GM18951 (cell line): ENCODE measurements around the gene CCDC197.

Source experiments
- POLR2A ChIP-seq: IDR thresholded peaks from 4 replicates; pipeline ENCODE4 v1.6.1; 2011; ENCODE audit warnings: mild to moderate bottlenecking; ENCODE audit not compliant: insufficient read length, insufficient read depth; ENCODE audit errors: extremely low read depth
- in situ Hi-C: fragments of 300-500 bp; cut with MboI; formaldehyde crosslinking; loops from one replicate; pipeline ENCODE4 v1.12.0; 2022; ENCODE audit warnings: low sequenced_read_pairs, mixed read lengths, inconsistent platforms; ENCODE audit not compliant: unreplicated experiment

CCDC197 gene

DNA sequence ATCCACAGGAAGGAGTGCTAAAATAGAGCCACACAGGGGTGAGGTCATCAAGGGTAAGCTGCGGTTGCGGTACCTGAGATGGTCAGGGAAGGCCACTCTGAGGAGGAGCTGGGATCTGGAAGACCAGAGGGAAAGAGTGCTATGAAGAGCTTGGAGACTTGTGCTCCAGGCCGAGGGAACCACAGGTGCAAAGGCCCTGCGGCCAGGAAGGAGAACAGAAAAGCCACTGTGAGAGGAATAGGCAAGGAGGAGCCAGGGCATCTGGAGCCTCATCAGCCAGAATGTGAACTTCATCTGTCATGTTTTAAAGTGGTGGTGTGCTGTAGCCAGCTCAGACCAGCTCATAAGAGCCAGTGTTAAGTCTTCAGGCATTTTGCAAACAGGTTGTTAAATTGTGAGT lies 5.5 kb upstream of the CCDC197 start:
- no peak for TF ChIP-seq POLR2A
- in situ Hi-C loops, result loop anchor here (5.0 kb wide), 1 partner anchor 49 kb away; no protein-coding TSS in a partner anchor

DNA sequence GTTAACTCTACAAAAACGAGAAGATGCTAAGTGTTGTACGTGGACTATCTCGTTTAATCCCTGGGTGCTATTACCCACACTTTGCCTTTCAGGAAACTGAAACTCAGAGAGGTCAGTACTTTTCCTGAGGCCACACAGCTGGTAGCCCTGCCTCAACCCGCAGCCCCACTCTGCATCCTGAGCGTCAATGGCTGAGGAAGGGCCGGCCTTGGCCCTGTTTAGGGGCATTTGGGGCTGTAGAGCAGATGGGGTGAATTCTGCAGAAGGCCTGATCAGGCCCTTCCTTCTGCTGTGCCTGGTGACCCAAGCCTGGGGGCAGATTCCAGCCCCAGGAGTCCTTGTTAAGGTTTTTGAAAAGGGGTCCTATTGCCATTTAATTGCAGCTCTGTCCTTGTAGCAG lies 3.7 kb upstream of the CCDC197 start:
- TF ChIP-seq POLR2A, result no peak
- in situ Hi-C loops, result loop anchor here (5.0 kb wide), 1 partner anchor 51 kb away; no protein-coding TSS in a partner anchor

DNA sequence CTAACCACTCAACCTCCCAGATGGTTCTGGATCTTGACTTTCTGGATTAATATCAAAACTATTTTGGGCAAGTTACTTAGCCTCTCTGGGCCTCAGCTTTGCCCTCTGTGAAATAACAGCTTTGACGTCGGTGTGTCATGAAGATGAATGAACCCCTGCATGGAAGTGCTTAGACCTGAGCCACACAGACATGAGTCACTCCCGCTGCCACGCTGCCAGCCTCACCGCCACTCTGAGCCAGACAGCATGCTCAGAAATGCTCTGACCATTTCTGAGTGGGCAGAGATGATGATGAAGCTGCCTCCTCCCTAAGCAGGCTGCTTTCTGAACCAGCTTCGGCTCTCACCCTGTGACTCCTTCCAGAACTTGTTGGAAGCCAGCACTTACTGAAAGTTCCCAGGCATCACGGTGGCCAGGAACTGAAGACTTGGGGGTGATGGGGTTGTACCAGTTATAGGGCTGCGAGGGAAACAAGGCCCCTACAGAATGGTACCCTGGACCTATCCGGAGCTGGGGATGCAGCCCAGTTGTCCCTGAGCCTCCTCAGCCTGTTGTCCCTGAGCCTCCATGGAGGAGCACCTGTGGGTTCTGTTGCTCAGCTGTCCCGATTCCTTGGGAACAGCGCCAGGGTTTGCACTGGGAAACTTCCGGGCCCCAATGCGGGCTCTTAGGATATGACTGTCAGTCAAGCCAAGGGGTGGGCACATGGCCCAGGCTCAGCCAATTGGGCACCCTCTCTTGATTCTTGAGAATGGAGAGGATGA lies 2.0 kb upstream of the CCDC197 start:
- no peak for TF ChIP-seq POLR2A
- in situ Hi-C loops, result loop anchor here (5.0 kb wide), 1 partner anchor 53 kb away; no protein-coding TSS in a partner anchor

DNA sequence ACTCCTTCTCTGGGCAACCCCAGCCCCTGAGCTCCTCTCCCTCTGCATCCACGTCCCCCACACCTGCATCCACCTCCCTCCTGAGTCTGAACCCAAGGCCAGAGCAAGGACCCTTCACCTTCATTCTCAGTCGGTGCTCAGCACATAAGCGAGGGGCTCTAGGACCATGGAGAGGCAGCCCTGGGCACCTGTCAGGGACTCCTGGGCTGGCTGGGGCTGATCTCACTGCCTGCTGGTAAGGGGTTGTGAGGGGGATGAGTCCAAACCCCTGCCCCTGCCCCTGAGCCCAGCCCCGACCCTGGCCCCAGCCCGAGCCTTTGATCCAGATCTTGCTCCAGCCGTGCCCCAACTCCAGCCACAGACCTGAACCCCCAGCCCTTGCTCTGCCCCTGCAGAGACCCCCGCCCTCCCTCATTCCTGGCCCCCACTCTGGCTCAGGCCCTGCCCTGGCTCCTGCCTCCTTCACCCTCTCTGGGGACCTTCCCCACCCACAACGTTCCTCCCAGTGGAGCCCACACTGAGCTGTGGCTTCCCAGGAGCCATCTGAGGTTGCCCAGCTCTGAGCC lies 888 bp upstream of the CCDC197 start:
- TF ChIP-seq POLR2A, result no peak
- in situ Hi-C loops, result no loop called here

DNA sequence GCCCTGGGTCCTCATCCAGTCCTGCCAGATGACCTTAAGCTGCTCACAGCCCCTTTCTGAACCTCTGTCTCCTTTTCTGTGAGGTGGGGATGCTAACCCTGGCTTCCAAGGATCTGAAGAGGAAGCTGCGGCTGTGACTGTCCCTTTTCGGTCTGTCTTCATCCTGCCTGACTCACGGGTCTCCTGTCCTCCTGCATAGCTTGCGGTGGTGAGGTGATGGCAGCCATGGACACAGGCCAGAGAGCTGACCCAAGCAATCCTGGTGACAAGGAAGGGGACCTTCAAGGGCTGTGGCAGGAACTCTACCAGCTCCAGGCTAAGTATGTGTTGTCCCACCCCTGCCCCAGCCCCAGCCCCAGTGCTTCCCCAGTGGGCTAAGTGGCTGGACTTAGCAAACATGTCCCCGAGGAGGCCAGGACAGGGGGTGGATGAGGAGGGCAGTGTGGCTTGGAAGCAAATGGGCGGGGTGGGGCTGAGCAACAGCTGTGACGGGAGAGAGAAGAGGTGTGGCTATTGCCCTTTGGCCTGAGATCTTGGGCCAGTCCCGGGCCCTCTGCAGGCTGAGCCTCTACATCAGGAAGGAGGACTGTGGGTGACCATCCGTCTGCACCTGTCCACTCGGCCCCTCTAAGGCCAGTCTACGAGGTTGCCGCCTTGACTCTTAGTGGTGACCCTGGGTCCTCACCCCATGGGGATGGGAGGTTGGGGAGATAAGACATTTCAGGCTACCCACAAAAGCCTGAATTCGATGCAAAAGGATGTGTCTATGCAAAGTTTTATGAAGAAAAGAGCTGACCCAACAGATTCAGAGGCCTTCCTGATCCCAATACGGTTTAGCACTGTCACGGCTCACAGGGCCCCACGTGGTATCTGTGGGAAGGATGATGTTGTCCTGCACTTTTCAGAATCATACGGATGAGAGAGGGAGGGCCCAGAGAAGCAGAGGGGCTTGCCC lies 1.1 kb downstream of the CCDC197 start:
- in situ Hi-C loops, result no loop called here
- no peak for TF ChIP-seq POLR2A

DNA sequence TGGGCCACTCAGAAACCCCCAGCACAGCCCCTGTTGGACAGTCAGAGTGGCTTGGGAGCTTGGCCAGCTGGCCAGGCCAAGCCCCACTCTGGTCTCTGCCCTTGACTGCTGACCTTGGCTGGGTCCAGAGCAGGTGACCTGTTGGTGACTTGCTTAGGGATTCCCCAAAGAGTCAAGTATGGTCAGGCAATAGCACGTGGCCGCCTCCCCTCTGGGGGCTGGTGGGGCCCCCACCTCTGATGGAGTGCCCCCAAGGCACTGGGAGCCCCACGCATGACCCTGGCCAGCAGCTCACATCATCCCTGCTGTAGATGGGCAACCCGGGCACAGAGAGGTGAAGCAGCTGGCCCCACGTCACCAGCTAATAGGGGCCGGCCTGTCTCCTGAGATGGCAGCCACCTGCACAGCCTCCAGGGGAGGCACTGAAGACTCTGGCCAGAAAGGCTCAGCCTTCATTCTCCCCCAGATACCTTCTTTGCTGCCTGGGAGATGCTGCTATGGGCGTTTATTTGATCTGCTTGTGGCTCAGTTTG lies 1.8 kb downstream of the CCDC197 start:
- no peak for TF ChIP-seq POLR2A
- in situ Hi-C loops, result no loop called here

DNA sequence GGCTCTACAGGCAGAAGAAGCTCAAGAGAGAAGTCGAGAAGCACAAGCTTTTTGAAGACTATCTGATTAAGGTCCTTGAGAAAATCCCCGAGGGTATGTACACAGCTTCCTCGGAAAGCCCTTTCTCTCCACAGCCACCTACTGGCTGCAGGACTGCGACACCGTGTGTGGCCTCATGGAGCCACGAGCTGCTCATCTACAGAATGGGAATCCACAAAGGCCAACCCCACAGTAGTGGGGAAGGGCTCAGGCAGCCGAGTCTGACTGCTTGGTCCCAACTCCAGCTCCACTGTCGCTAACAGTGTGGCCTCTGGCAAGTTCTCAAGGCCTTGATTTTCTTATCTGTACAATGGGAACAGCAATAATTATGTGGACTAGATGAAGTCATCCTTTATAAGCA lies 2.5 kb downstream of the CCDC197 start:
- no peak for TF ChIP-seq POLR2A
- in situ Hi-C loops, result no loop called here

DNA sequence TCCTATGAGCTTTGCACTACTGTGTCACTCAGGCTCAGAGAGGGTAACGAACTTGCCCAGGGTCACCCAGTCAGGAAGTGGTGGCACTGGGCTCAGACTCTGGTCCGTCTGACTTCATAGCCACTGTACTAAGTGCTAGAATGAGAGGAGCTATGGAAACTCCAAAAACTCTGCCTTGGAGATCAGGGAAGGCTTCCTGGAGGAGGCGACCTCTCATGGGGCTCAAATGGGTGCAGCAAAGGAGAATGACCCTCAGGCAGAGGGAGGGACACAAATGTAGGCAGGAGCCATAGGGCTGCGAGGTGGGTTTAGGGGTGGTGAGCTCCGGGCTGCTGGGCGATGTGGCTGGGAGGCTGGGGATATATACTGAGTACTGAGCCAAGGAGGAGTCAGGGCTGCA lies 3.2 kb downstream of the CCDC197 start:
- in situ Hi-C loops, result loop anchor here (25.0 kb wide), 1 partner anchor 338 kb away; no protein-coding TSS in a partner anchor
- TF ChIP-seq POLR2A, result no peak

DNA sequence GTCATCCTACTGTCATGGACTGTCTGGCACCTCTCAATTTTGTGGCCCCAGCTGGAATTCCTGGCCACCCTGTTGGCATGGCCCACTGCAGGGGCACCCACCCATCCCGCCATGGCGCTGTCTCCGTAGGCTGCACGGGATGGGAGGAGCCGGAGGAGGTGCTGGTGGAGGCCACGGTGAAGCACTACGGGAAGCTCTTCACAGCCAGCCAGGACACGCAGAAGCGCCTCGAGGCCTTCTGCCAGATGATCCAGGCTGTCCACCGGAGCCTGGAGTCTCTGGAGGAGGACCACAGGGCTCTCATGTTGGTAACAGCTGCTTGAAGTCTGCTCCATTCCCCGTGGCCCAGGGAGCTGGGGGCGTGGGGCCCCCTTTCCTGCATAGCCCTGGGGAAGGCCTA lies 3.9 kb downstream of the CCDC197 start:
- in situ Hi-C loops, result loop anchor here (25.0 kb wide), 1 partner anchor 339 kb away; no protein-coding TSS in a partner anchor
- no peak for TF ChIP-seq POLR2A

DNA sequence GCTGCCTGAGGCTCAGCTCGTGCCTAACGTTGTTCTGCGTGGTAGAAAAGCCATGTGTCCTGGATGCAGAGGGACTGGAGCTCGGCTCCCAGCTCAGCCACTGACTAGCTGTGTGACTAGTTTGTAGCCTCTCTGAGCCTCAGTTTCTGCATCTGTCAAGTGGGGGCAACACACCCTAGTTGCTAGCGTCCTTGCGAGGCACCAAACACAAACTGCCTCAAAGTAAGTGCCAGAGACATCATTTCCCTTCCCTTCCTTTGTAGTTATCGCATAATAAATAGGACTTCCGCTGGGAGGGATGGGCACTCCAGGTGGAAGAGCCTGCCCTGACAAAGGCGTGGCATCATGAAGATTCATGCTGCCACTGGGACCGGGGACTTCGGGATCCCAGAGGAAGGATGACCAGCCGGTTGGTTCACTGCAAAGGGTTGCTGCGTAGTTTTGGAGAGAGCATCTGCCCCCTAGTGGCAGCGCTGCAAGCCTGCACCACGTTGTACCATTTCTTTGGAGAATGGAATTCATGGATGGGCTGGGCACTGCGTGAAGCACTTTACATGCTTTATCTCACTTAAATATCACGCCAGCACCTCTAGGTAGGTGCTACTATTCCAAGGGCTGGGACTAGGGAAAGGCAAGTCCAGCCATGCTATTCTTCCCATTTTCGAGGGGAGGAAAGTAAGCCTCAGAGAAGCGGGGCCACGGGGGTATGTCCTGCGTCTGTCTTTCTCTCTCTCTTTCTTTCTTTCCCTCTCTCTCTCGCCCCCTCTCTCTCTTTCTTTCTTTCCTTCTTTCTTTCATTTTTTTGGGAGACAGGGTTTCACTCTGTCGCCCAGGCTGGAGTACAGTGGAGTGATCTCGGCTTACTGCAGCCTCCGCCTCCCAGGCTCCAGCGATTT lies 4.6 kb downstream of the CCDC197 start:
- in situ Hi-C loops, result loop anchor here (25.0 kb wide), 1 partner anchor 339 kb away; no protein-coding TSS in a partner anchor
- no peak for TF ChIP-seq POLR2A

DNA sequence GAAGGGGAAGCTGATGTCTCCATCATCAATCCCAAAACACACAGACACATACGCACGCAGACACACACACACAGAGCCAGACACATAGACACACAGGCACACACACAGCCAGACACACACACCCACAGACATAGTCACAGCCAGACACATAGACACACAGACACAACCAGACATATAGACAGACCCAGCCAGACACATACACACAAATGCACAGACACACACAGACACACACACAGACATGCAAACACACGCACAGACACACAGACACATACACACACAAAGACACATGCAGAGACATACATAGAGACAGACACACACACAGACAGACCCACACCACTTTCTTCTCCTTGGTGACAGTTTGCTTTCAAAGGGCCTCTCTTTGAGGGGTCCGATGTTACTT lies 6.3 kb downstream of the CCDC197 start:
- in situ Hi-C loops, result loop anchor here (25.0 kb wide), 1 partner anchor 341 kb away; no protein-coding TSS in a partner anchor
- TF ChIP-seq POLR2A, result no peak

DNA sequence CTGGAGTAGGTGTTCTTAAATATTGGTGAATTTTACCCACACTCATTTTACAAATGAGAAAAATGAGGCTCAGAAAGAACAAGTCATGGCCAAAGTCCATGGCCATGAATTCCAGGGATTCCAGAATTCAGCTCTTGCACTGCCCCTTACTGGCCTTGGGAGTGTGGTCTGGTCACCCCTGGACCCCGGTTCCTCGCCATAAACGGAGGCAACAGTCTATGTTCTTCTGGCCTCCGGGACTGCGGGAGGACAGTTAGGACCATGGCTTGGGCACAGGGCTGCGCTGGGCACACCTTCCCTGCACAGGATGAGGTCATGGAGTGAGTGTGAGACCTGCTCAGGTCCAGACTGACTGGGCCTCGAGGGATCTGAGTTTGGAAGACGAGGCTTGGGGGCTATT lies 6.9 kb downstream of the CCDC197 start:
- in situ Hi-C loops, result loop anchor here (25.0 kb wide), 1 partner anchor 342 kb away; no protein-coding TSS in a partner anchor
- no peak for TF ChIP-seq POLR2A
